B cell (primary cell): Measurements from ENCODE around the gene NAA40.

Experiments
- CTCF ChIP-seq: fragments of 200-600 bp; IDR thresholded peaks from one replicate; pipeline ENCODE4 v1.8.0; 2022; ENCODE audit warnings: antibody characterized with exemption, mild to moderate bottlenecking
- EZH2 ChIP-seq: IDR thresholded peaks from 2 replicates; pipeline ENCODE4 v1.6.1; 2012; ENCODE audit warnings: borderline replicate concordance, low read depth, mild to moderate bottlenecking, moderate library complexity, low read length; ENCODE audit not compliant: insufficient read depth, poor library complexity, severe bottlenecking

GRCh38 chr11:63974259-63975143 is 35.7 kb downstream of the NAA40 start, which contains the start of gene COX8A:
- TF ChIP-seq CTCF = no peak
- TF ChIP-seq EZH2 = no peak
